Measurements from ENCODE around the gene RAB30.
A peak's percentile ranks its signal among the peaks of the same experiment; 100 is the strongest.

RAB30 gene

GRCh38 chr11:83027794-83028193 is 43.9 kb downstream of the RAB30 start:
- ATAC-seq (replicated peaks; ENCODE audit: extremely low read depth, poor library complexity, severe bottlenecking) (no peak), DNase-seq (ENCODE audit: low spot score in 2 of 2) (no peak)
- no peaks in the 10 kb centered on the region for H3K27me3 Mint-ChIP-seq
- H3K4me1 Mint-ChIP-seq = peaks cover 15% of the 10 kb centered on the region
- no peak overlapping the region for H3K27ac Mint-ChIP-seq (ENCODE audit: low read depth)
- H3K36me3 Mint-ChIP-seq (ENCODE audit: insufficient read depth) = peaks cover 3% of the 10 kb centered on the region
- no peak overlapping the region for H3K4me3 Mint-ChIP-seq
- no peaks in the 10 kb centered on the region for H3K9me3 Mint-ChIP-seq

- Mint-ChIP-seq H3K36me3 (ENCODE audit: insufficient read depth) (peaks cover 3% of the 10 kb centered on the region), H3K27ac (ENCODE audit: low read depth) (no peak overlapping the region), H3K9me3 (no peaks in the 10 kb centered on the region), H3K4me3 (no peak overlapping the region), H3K4me1 (peaks cover 15% of the 10 kb centered on the region), H3K27me3 (no peaks in the 10 kb centered on the region)
- DNase-seq (ENCODE audit: low spot score in 2 of 2) = no peak
- ATAC-seq (replicated peaks; ENCODE audit: extremely low read depth, poor library complexity, severe bottlenecking) = no peak
Observed at GRCh38 chr11:83027289-83027688, 44.4 kb downstream of the RAB30 start.

GRCh38 chr11:83026229-83026628 is 45.5 kb downstream of the RAB30 start:
- Mint-ChIP-seq H3K36me3 (ENCODE audit: insufficient read depth) (peaks cover 1% of the 10 kb centered on the region), H3K9me3 (no peaks in the 10 kb centered on the region), H3K27ac (ENCODE audit: low read depth) (no peak overlapping the region), H3K4me1 (peaks cover 15% of the 10 kb centered on the region), H3K4me3 (no peak overlapping the region), H3K27me3 (no peaks in the 10 kb centered on the region)
- DNase-seq (ENCODE audit: low spot score in 2 of 2) = no peak
- no peak for ATAC-seq (replicated peaks; ENCODE audit: extremely low read depth, poor library complexity, severe bottlenecking)

- ATAC-seq (replicated peaks; ENCODE audit: extremely low read depth, poor library complexity, severe bottlenecking) (no peak), DNase-seq (ENCODE audit: low spot score in 2 of 2) (no peak)
- H3K27me3 Mint-ChIP-seq = no peaks in the 10 kb centered on the region
- H3K27ac Mint-ChIP-seq (ENCODE audit: low read depth) = no peak overlapping the region
- H3K4me1 Mint-ChIP-seq = peaks cover 15% of the 10 kb centered on the region
- no peaks in the 10 kb centered on the region for H3K9me3 Mint-ChIP-seq
- no peak overlapping the region for H3K4me3 Mint-ChIP-seq
- H3K36me3 Mint-ChIP-seq (ENCODE audit: insufficient read depth) = peaks cover 1% of the 10 kb centered on the region
Observed at GRCh38 chr11:83025267-83025704, 46.4 kb downstream of the RAB30 start.

GRCh38 chr11:83024270-83024854 is 47.3 kb downstream of the RAB30 start:
- Mint-ChIP-seq H3K36me3 (ENCODE audit: insufficient read depth) (peaks cover 1% of the 10 kb centered on the region), H3K9me3 (no peaks in the 10 kb centered on the region), H3K4me3 (no peak overlapping the region), H3K27me3 (no peaks in the 10 kb centered on the region), H3K27ac (ENCODE audit: low read depth) (no peak overlapping the region), H3K4me1 (peaks cover 15% of the 10 kb centered on the region)
- DNase-seq (ENCODE audit: low spot score in 2 of 2) = no peak
- no peak for ATAC-seq (replicated peaks; ENCODE audit: extremely low read depth, poor library complexity, severe bottlenecking)

- no peak for ATAC-seq (replicated peaks; ENCODE audit: extremely low read depth, poor library complexity, severe bottlenecking)
- no peak for DNase-seq (ENCODE audit: low spot score in 2 of 2)
- Mint-ChIP-seq H3K4me3 (no peak overlapping the region), H3K9me3 (no peaks in the 10 kb centered on the region), H3K27ac (ENCODE audit: low read depth) (no peak overlapping the region), H3K36me3 (ENCODE audit: insufficient read depth) (peaks cover 1% of the 10 kb centered on the region), H3K27me3 (no peaks in the 10 kb centered on the region), H3K4me1 (peaks cover 15% of the 10 kb centered on the region)
Observed at GRCh38 chr11:83023410-83023809, 48.3 kb downstream of the RAB30 start.

- no peak overlapping the region for H3K27ac Mint-ChIP-seq (ENCODE audit: low read depth)
- peaks cover 15% of the 10 kb centered on the region for H3K4me1 Mint-ChIP-seq
- H3K36me3 Mint-ChIP-seq (ENCODE audit: insufficient read depth) = peaks cover 1% of the 10 kb centered on the region
Observed at GRCh38 chr11:83021780-83022125, 49.9 kb downstream of the RAB30 start.

GRCh38 chr11:83020942-83021779 is 50.5 kb downstream of the RAB30 start:
- peaks cover 15% of the 10 kb centered on the region for H3K4me1 Mint-ChIP-seq
- peaks cover 1% of the 10 kb centered on the region for H3K36me3 Mint-ChIP-seq (ENCODE audit: insufficient read depth)
- ATAC-seq (replicated peaks; ENCODE audit: extremely low read depth, poor library complexity, severe bottlenecking) (no peak), DNase-seq (ENCODE audit: low spot score in 2 of 2) (no peak)
- no peaks in the 10 kb centered on the region for H3K27me3 Mint-ChIP-seq
- H3K4me3 Mint-ChIP-seq = no peak overlapping the region
- no peaks in the 10 kb centered on the region for H3K9me3 Mint-ChIP-seq
- H3K27ac Mint-ChIP-seq (ENCODE audit: low read depth) = no peak overlapping the region

More at GRCh38 chr11:83021780-83022125, 49.9 kb downstream of the RAB30 start:
- no peak for ATAC-seq (replicated peaks; ENCODE audit: extremely low read depth, poor library complexity, severe bottlenecking)
- Mint-ChIP-seq H3K4me3 (no peak overlapping the region), H3K9me3 (no peaks in the 10 kb centered on the region), H3K27me3 (no peaks in the 10 kb centered on the region)
- no peak for DNase-seq (ENCODE audit: low spot score in 2 of 2)

- ATAC-seq (replicated peaks; ENCODE audit: extremely low read depth, poor library complexity, severe bottlenecking) (no peak), DNase-seq (ENCODE audit: low spot score in 2 of 2) (no peak)
- Mint-ChIP-seq H3K27ac (ENCODE audit: low read depth) (no peak overlapping the region), H3K36me3 (ENCODE audit: insufficient read depth) (peaks cover 1% of the 10 kb centered on the region), H3K4me3 (no peak overlapping the region), H3K9me3 (peaks cover 4% of the 10 kb centered on the region), H3K4me1 (peaks cover 19% of the 10 kb centered on the region), H3K27me3 (no peaks in the 10 kb centered on the region)
Observed at GRCh38 chr11:83019888-83020579, 51.7 kb downstream of the RAB30 start.

GRCh38 chr11:83014951-83015350 is 56.7 kb downstream of the RAB30 start:
- no peak for ATAC-seq (replicated peaks; ENCODE audit: extremely low read depth, poor library complexity, severe bottlenecking)
- Mint-ChIP-seq H3K9me3 (peaks cover 4% of the 10 kb centered on the region), H3K4me1 (peaks cover 17% of the 10 kb centered on the region), H3K4me3 (no peak overlapping the region), H3K36me3 (ENCODE audit: insufficient read depth) (no peaks in the 10 kb centered on the region), H3K27ac (ENCODE audit: low read depth) (peak overlapping the region; percentile 77), H3K27me3 (no peaks in the 10 kb centered on the region)
- DNase-seq (ENCODE audit: low spot score in 2 of 2) = no peak

- DNase-seq (ENCODE audit: low spot score in 2 of 2) = no peak
- H3K27me3 Mint-ChIP-seq = no peaks in the 10 kb centered on the region
- H3K4me3 Mint-ChIP-seq = no peak overlapping the region
Observed at GRCh38 chr11:83012168-83013067, 59.3 kb downstream of the RAB30 start.

More at GRCh38 chr11:83012168-83013067, 59.3 kb downstream of the RAB30 start:
- peaks cover 28% of the 10 kb centered on the region for H3K4me1 Mint-ChIP-seq
- peaks cover 4% of the 10 kb centered on the region for H3K9me3 Mint-ChIP-seq
- no peaks in the 10 kb centered on the region for H3K36me3 Mint-ChIP-seq (ENCODE audit: insufficient read depth)
- no peak overlapping the region for H3K27ac Mint-ChIP-seq (ENCODE audit: low read depth)
- ATAC-seq (replicated peaks; ENCODE audit: extremely low read depth, poor library complexity, severe bottlenecking) = no peak

Data from central memory CD8-positive, alpha-beta T cell (primary cell).